ENCODE results near the gene MAPK1.
"Not testable (repeated sequence)": the region's sequence is repeated elsewhere in the genome, so short reads cannot be mapped to it uniquely, and the experiment has no call there.

The MAPK1 gene

DNA sequence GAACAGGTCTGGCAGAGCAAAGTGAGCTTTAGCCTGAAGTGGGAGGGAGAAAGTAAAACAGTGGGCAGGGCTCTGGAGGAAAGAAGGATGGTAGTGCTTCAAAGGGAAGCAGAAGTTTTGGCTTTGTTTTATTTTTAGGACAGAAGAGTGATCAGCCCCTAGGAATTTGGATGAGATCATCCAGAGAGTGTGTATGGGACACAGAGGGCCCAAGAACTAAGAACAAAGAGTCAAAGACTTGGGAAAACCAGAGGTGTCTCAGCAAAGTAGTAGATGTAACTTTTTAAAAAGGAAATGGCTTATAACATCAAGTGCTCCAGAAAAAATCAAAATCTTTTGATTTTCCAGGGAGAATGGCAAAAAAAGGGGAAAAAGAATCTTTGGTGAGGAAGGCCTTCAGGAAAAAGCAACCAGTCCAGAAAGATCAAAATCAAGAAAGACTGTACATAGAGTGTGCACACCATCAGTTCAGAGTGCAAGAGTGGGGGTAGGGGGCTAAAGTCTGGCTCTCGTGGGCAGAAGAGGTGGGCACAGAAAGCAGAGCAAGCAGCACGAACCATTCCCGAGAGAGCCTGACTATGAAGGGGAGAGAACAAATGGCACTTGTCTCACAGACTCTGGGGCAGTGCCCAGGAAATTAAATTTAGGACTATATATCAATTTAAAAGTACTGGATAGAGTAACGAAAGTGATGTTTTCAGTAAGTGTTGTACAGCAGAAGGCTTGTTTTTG, 30.0 kb downstream of the MAPK1 start:
- H3K9me2 ChIP-seq (replicated peaks; ENCODE audit: insufficient read depth, low read length): no peaks in the 10 kb centered on the region
- H2AFZ ChIP-seq (ENCODE audit: low read length): no peak overlapping the region
- no peak overlapping the region for H3K9ac ChIP-seq (ENCODE audit: low read length)
- H3K27me3 ChIP-seq (replicated peaks; ENCODE audit: insufficient read depth, low read length): no peaks in the 10 kb centered on the region
- no peak overlapping the region for H3K4me2 ChIP-seq (ENCODE audit: low read depth, low read length)
- no peaks in the 10 kb centered on the region for H3K9me3 ChIP-seq (replicated peaks; ENCODE audit: insufficient read depth, low read length)
- no peaks in the 10 kb centered on the region for H3K36me3 ChIP-seq (replicated peaks; ENCODE audit: insufficient read depth, low read length)
- H3K4me1 ChIP-seq (ENCODE audit: low read length): no peaks in the 10 kb centered on the region
- TF ChIP-seq EZH2 (optimal IDR thresholded peaks at IDR 0.05; ENCODE audit: low read depth, low read length) (no peak), EZH2phosphoT487 (IDR thresholded peaks at IDR 0.05; ENCODE audit: low read length) (no peak)
- TF ChIP-seq, protein P1, sequence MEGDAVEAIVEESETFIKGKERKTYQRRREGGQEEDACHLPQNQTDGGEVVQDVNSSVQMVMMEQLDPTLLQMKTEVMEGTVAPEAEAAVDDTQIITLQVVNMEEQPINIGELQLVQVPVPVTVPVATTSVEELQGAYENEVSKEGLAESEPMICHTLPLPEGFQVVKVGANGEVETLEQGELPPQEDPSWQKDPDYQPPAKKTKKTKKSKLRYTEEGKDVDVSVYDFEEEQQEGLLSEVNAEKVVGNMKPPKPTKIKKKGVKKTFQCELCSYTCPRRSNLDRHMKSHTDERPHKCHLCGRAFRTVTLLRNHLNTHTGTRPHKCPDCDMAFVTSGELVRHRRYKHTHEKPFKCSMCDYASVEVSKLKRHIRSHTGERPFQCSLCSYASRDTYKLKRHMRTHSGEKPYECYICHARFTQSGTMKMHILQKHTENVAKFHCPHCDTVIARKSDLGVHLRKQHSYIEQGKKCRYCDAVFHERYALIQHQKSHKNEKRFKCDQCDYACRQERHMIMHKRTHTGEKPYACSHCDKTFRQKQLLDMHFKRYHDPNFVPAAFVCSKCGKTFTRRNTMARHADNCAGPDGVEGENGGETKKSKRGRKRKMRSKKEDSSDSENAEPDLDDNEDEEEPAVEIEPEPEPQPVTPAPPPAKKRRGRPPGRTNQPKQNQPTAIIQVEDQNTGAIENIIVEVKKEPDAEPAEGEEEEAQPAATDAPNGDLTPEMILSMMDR (IDR thresholded peaks at IDR 0.05; ENCODE audit: low read length): no peak
- H3K79me2 ChIP-seq (ENCODE audit: low read length): peaks cover 72% of the 10 kb centered on the region
- peaks cover 18% of the 10 kb centered on the region for H4K20me1 ChIP-seq (ENCODE audit: insufficient read depth, low read length)
- no peaks in the 10 kb centered on the region for H3F3A ChIP-seq (ENCODE audit: insufficient read depth, low read length)
- no peak for DNase-seq
- no peak overlapping the region for H3K27ac ChIP-seq (ENCODE audit: low read length)
- no peak overlapping the region for H3K4me3 ChIP-seq (ENCODE audit: low read length)

DNA sequence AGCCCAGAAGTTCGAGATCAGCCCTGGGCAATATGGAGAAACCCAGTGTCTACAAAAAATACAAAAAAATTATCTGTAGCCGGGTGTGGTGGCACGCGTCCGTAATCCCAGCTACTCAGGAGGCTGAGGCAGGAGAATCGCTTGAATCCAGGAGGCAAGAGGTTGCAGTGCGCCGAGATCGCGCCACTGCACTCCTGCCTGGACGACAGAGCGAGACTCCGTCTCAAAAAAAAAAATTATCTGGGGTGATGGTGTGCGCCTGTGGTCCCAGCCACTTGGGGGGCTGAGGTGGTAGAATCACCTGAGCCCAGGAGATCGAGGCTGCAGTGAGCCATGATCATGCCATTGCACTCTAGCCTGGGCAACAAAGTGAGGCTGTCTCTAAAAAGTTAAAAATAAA, 31.0 kb downstream of the MAPK1 start:
- H3K79me2 ChIP-seq (ENCODE audit: low read length): peaks cover 72% of the 10 kb centered on the region
- DNase-seq; H3K4me1 ChIP-seq (ENCODE audit: low read length); H3K27ac ChIP-seq (ENCODE audit: low read length); H3K4me2 ChIP-seq (ENCODE audit: low read depth, low read length); H3K27me3 ChIP-seq (replicated peaks; ENCODE audit: insufficient read depth, low read length); H3K9ac ChIP-seq (ENCODE audit: low read length); H2AFZ ChIP-seq (ENCODE audit: low read length); H3F3A ChIP-seq (ENCODE audit: insufficient read depth, low read length); H3K9me2 ChIP-seq (replicated peaks; ENCODE audit: insufficient read depth, low read length); H3K36me3 ChIP-seq (replicated peaks; ENCODE audit: insufficient read depth, low read length); H3K9me3 ChIP-seq (replicated peaks; ENCODE audit: insufficient read depth, low read length); H3K4me3 ChIP-seq (ENCODE audit: low read length): not testable (repeated sequence)
- H4K20me1 ChIP-seq (ENCODE audit: insufficient read depth, low read length): peaks cover 24% of the 10 kb centered on the region

DNA sequence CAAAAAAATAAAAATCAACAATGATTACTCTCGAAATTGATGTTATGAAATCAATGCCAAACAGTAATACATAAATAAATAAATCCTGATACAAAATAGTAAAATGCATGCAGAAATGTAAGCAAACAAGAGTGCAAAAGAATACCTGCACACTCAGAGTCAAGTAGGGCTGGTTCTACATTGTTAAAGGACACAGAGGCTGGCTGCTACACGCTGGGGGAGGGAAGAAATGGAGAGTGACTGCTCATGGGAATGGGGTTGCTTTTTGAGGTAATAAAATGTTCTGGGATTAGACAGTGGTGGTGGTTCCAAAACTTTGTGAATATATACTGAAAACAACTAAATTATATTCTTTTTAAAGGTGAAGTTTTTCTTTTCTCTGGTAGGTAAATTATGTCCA, 32.1 kb downstream of the MAPK1 start:
- Histone ChIP-seq H3K9me2 (replicated peaks; ENCODE audit: insufficient read depth, low read length) (no peaks in the 10 kb centered on the region), H3K4me1 (ENCODE audit: low read length) (no peaks in the 10 kb centered on the region), H2AFZ (ENCODE audit: low read length) (no peak overlapping the region), H3K79me2 (ENCODE audit: low read length) (peaks cover 75% of the 10 kb centered on the region), H3K27me3 (replicated peaks; ENCODE audit: insufficient read depth, low read length) (no peaks in the 10 kb centered on the region), H3K4me2 (ENCODE audit: low read depth, low read length) (no peak overlapping the region), H4K20me1 (ENCODE audit: insufficient read depth, low read length) (peaks cover 24% of the 10 kb centered on the region), H3K9ac (ENCODE audit: low read length) (no peak overlapping the region), H3K27ac (ENCODE audit: low read length) (no peak overlapping the region), H3K9me3 (replicated peaks; ENCODE audit: insufficient read depth, low read length) (no peaks in the 10 kb centered on the region), H3K4me3 (ENCODE audit: low read length) (no peak overlapping the region), H3F3A (ENCODE audit: insufficient read depth, low read length) (no peaks in the 10 kb centered on the region), H3K36me3 (replicated peaks; ENCODE audit: insufficient read depth, low read length) (no peaks in the 10 kb centered on the region)
- DNase-seq: no peak
- no peak for TF ChIP-seq EZH2phosphoT487 (IDR thresholded peaks at IDR 0.05; ENCODE audit: low read length)
- TF ChIP-seq EZH2 (optimal IDR thresholded peaks at IDR 0.05; ENCODE audit: low read depth, low read length): no peak
- TF ChIP-seq, protein P1 (IDR thresholded peaks at IDR 0.05; ENCODE audit: low read length): no peak

DNA sequence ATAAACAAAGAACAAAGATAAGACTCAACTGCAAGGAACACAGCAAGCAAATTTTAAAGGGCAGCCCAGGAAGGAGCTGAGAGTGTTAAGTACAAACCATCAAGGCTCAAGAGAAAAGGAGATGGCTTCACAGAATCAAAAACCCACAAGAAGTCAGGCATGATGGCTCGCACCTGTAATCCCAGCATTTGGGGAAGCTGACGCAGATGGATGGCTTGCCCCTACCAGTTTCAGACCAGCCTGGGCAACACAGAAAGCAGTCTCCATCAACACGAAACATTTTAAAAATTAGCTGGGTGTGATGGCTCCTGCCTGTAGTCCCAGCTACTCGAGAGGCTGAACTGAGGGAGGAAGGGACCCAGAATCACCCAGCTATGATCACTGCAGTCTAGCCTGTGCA, 32.6 kb downstream of the MAPK1 start:
- Histone ChIP-seq H3F3A (ENCODE audit: insufficient read depth, low read length) (no peaks in the 10 kb centered on the region), H3K4me2 (ENCODE audit: low read depth, low read length) (no peak overlapping the region), H3K27ac (ENCODE audit: low read length) (no peak overlapping the region), H3K4me3 (ENCODE audit: low read length) (no peak overlapping the region), H3K9ac (ENCODE audit: low read length) (no peak overlapping the region), H3K9me2 (replicated peaks; ENCODE audit: insufficient read depth, low read length) (no peaks in the 10 kb centered on the region), H4K20me1 (ENCODE audit: insufficient read depth, low read length) (peaks cover 24% of the 10 kb centered on the region), H3K79me2 (ENCODE audit: low read length) (peaks cover 75% of the 10 kb centered on the region), H3K27me3 (replicated peaks; ENCODE audit: insufficient read depth, low read length) (no peaks in the 10 kb centered on the region), H3K36me3 (replicated peaks; ENCODE audit: insufficient read depth, low read length) (no peaks in the 10 kb centered on the region), H3K4me1 (ENCODE audit: low read length) (no peaks in the 10 kb centered on the region), H3K9me3 (replicated peaks; ENCODE audit: insufficient read depth, low read length) (no peaks in the 10 kb centered on the region), H2AFZ (ENCODE audit: low read length) (no peak overlapping the region)
- DNase-seq: no peak
- TF ChIP-seq EZH2phosphoT487 (IDR thresholded peaks at IDR 0.05; ENCODE audit: low read length) (no peak), EZH2 (optimal IDR thresholded peaks at IDR 0.05; ENCODE audit: low read depth, low read length) (no peak)
- TF ChIP-seq, protein P1 (IDR thresholded peaks at IDR 0.05; ENCODE audit: low read length): no peak

Data from MM.1S (cell line).